K562 (cell line): ENCODE measurements around the gene TTC9C. TPM values are rescaled to one million over a fixed set of nuclear protein-coding genes. Genes with fewer than 3 reads are reported as not detected.

Experiments
- C11orf30 ChIP-seq: fragments of 450-650 bp; IDR thresholded peaks from 2 replicates; pipeline ENCODE4 v1.6.1; 2016; ENCODE audit warnings: low read depth, mild to moderate bottlenecking
- DIDO1 ChIP-seq: fragments of 450-650 bp; IDR thresholded peaks from 2 replicates; pipeline ENCODE4 v1.6.1; 2016; ENCODE audit warnings: low read depth, missing biosample characterization, missing genetic modification characterization
- EGR1 ChIP-seq: fragments of 450-650 bp; conservative IDR thresholded peaks from 2 replicates; pipeline ENCODE4 v1.6.1; 2017; ENCODE audit warnings: mild to moderate bottlenecking
- GATAD2A ChIP-seq: fragments of 450-650 bp; IDR thresholded peaks from 2 replicates; pipeline ENCODE4 v1.6.1; 2017
- HDAC8 ChIP-seq: fragments of 450-650 bp; IDR thresholded peaks from 2 replicates; pipeline ENCODE4 v1.6.1; 2016; ENCODE audit warnings: mild to moderate bottlenecking, missing genetic modification characterization, moderate library complexity, missing compliant biosample characterization
- KAT2B ChIP-seq: IDR thresholded peaks from one replicate; pipeline ENCODE4 v1.6.1; 2012; ENCODE audit warnings: low read depth, mild to moderate bottlenecking, control low read depth, inconsistent platforms, low read length, moderate library complexity
- NEUROD1 ChIP-seq: fragments of 150-350 bp; IDR thresholded peaks from 2 replicates; pipeline ENCODE4 v1.6.1; 2014; ENCODE audit warnings: borderline replicate concordance, low read length, low read depth; ENCODE audit not compliant: partially characterized antibody
- NR2C1 ChIP-seq, 2 experiments: fragments of 450-650 bp; IDR thresholded peaks; 2 replicates each; pipeline ENCODE4 v1.6.1; 2017; ENCODE audit warnings: mild to moderate bottlenecking in 2 of 2, antibody characterized with exemption in 1 of 2, inconsistent platforms in 1 of 2, missing compliant biosample characterization in 1 of 2, missing genetic modification characterization in 1 of 2
- NUFIP1 ChIP-seq: fragments of 450-650 bp; IDR thresholded peaks from 2 replicates; pipeline ENCODE4 v1.6.1; 2018; ENCODE audit not compliant: partially characterized antibody
- POLR2AphosphoS5 ChIP-seq: IDR thresholded peaks from 2 replicates; pipeline ENCODE4 v1.6.1; 2011; ENCODE audit warnings: mild to moderate bottlenecking, low read depth, low read length, moderate library complexity; ENCODE audit not compliant: control insufficient read depth, insufficient read depth
- RCOR1 ChIP-seq, 2 experiments: IDR thresholded peaks; 2 replicates each; pipeline ENCODE4 v1.6.1; 2012; ENCODE audit warnings: low read depth in 2 of 2, low read length in 2 of 2, borderline replicate concordance in 1 of 2, improper control_type of control experiment in 1 of 2
- SP2 ChIP-seq: IDR thresholded peaks from 2 replicates; pipeline ENCODE4 v1.6.1; 2011; ENCODE audit warnings: mild to moderate bottlenecking, low read depth, low read length, moderate library complexity; ENCODE audit not compliant: poor library complexity, severe bottlenecking; ENCODE audit errors: extremely low read depth
- ZC3H4 ChIP-seq: sonication (generic); formaldehyde crosslinking; IDR thresholded peaks from 2 replicates; pipeline ENCODE4 v1.9.0; 2021; ENCODE audit warnings: missing genetic modification reagents, borderline replicate concordance
- polyA plus RNA-seq, 8 experiments: library from polyadenylated mRNA; depleted of rRNA in 4 of 8; stranded (reverse) in 5 of 8; unstranded in 3 of 8; fragments of >200 nt; fragmentation: Nextera tagmentation in 2 of 8; fragmentation: Illumina TruSeq in 1 of 8; extraction: Ambion mirVana in 2 of 8; extraction: Trizol in 1 of 8; gene quantifications; 2 replicates each; pipeline versions ENCODE4 v1.2.1 to v1.2.3, GENCODE V29; 2011 to 2014; ENCODE audit warnings: inconsistent platforms in 1 of 8, missing spikeins in 1 of 8
- total RNA-seq, 7 experiments: library from RNA; depleted of rRNA in 6 of 7; stranded (reverse); fragments of >200 nt in 6 of 7; fragmentation: Illumina TruSeq in 2 of 7; extraction: Trizol in 2 of 7; gene quantifications; 2 replicates each; pipeline versions ENCODE4 v1.2.1 to v1.2.3, GENCODE V29; 2011 to 2021; ENCODE audit warnings: low replicate concordance in 1 of 7
- TF ChIP-seq, protein P1 (sequence below): sonication (generic); formaldehyde crosslinking; IDR thresholded peaks from 2 replicates; pipeline ENCODE4 v1.8.0; 2022; ENCODE audit warnings: missing genetic modification reagents, mild to moderate bottlenecking, borderline replicate concordance
- TF ChIP-seq, protein P2 (sequence below): fragments of 250-450 bp; sonication (Bioruptor Pico); IDR thresholded peaks from 2 replicates; pipeline ENCODE4 v1.5.0; 2022; ENCODE audit warnings: mild to moderate bottlenecking
- TF ChIP-seq, protein P3 (sequence below): IDR thresholded peaks from 2 replicates; pipeline ENCODE4 v1.6.1; 2016; ENCODE audit warnings: missing genetic modification characterization, missing compliant biosample characterization
- TF ChIP-seq, protein P4 (sequence below): fragments of 450-650 bp; IDR thresholded peaks from 2 replicates; pipeline ENCODE4 v1.6.1; 2016; ENCODE audit warnings: mild to moderate bottlenecking

Gene TTC9C
- total and polyA plus RNA-seq, 9 of the 15 experiments (the other 6 are each of a cell fraction or from before 2014, with no cell fraction given), result 32.8 to 59.0 (median 37.1) TPM

DNA sequence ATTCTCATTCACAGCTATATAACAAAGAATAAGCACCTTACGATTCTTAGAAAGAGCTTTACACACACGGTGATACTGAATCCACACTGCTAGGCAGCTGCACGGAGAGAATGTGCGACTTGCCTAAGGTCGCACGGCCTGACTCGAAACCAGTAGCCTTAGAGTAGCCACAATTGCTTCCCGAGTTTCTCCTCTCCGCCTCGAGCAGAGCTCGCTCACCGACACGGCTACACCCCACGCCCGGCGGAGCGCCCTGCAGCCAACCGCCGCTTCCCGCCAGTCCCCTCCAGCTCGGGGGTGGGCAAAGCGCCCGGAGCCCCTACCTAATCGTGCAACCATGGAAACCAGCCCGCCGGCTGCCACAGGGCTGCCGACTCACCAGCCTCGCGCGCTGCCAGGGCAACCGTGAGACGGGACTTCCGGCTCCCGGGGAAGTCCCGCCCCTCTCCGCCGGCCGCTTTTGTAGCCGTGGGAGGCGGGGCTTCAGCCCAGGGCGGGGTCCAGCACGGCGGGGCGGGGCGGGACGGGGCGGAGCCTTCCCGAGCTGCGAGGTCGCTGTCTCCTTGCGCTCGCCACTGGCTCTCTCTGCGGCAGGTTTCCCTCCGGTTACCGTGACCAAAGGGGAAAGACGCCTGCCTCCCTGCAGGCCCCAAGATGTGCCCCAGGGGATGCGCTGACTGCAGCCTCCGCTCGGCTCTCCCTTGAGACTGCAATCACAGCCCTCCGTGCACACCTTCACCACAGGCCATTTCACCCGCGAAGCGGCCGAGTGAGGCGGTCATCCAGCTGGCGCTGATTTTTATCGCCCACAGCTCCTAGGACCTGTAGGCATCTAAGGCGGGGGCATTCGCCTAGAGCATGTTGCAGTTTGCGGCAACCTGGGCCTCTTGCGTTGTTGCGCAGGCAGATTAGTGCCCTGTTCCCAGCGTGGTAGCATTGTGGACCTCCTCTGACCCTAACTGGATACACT is 22.1 kb upstream of the TTC9C start (continued):
- TF ChIP-seq, protein P1, sequence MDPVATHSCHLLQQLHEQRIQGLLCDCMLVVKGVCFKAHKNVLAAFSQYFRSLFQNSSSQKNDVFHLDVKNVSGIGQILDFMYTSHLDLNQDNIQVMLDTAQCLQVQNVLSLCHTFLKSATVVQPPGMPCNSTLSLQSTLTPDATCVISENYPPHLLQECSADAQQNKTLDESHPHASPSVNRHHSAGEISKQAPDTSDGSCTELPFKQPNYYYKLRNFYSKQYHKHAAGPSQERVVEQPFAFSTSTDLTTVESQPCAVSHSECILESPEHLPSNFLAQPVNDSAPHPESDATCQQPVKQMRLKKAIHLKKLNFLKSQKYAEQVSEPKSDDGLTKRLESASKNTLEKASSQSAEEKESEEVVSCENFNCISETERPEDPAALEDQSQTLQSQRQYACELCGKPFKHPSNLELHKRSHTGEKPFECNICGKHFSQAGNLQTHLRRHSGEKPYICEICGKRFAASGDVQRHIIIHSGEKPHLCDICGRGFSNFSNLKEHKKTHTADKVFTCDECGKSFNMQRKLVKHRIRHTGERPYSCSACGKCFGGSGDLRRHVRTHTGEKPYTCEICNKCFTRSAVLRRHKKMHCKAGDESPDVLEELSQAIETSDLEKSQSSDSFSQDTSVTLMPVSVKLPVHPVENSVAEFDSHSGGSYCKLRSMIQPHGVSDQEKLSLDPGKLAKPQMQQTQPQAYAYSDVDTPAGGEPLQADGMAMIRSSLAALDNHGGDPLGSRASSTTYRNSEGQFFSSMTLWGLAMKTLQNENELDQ (CRISPR knock-in tag), result no peak
- TF ChIP-seq EGR1, result no peak
- peak; percentile 68; the same call in 1 of the 2 replicates for TF ChIP-seq POLR2AphosphoS5
- TF ChIP-seq GATAD2A, result peak; percentile 45; the same call in 1 of the 2 replicates
- TF ChIP-seq HDAC8 (tag), result 0 out of 2 replicates have a peak, but pooled peaks have one; percentile 32
- no peak for TF ChIP-seq DIDO1 (tag)
- TF ChIP-seq NUFIP1, result no peak
- no peak for TF ChIP-seq NR2C1 (IDR thresholded peaks at IDR 0.05)
- TF ChIP-seq NR2C1 (tag; IDR thresholded peaks at IDR 0.05), result no peak
- TF ChIP-seq, protein P2, sequence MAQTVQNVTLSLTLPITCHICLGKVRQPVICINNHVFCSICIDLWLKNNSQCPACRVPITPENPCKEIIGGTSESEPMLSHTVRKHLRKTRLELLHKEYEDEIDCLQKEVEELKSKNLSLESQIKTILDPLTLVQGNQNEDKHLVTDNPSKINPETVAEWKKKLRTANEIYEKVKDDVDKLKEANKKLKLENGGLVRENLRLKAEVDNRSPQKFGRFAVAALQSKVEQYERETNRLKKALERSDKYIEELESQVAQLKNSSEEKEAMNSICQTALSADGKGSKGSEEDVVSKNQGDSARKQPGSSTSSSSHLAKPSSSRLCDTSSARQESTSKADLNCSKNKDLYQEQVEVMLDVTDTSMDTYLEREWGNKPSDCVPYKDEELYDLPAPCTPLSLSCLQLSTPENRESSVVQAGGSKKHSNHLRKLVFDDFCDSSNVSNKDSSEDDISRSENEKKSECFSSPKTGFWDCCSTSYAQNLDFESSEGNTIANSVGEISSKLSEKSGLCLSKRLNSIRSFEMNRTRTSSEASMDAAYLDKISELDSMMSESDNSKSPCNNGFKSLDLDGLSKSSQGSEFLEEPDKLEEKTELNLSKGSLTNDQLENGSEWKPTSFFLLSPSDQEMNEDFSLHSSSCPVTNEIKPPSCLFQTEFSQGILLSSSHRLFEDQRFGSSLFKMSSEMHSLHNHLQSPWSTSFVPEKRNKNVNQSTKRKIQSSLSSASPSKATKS (CRISPR knock-in tag), result no peak
- 0 out of 2 replicates have a peak, but pooled peaks have one; percentile 13 for TF ChIP-seq C11orf30
- no peak for TF ChIP-seq KAT2B
- TF ChIP-seq SP2, result peak; percentile 36
- TF ChIP-seq RCOR1 (IDR thresholded peaks at IDR 0.05; ENCODE audit: borderline replicate concordance in 1 of 2, low read depth in 2 of 2, low read length in 2 of 2), result peak in 1 of 2 experiments; percentile 25; a peak in 1 of 4 replicates
- TF ChIP-seq, protein P3, sequence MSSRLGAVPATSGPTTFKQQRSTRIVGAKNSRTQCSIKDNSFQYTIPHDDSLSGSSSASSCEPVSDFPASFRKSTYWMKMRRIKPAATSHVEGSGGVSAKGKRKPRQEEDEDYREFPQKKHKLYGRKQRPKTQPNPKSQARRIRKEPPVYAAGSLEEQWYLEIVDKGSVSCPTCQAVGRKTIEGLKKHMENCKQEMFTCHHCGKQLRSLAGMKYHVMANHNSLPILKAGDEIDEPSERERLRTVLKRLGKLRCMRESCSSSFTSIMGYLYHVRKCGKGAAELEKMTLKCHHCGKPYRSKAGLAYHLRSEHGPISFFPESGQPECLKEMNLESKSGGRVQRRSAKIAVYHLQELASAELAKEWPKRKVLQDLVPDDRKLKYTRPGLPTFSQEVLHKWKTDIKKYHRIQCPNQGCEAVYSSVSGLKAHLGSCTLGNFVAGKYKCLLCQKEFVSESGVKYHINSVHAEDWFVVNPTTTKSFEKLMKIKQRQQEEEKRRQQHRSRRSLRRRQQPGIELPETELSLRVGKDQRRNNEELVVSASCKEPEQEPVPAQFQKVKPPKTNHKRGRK (tag), result no peak
- TF ChIP-seq NEUROD1, result peak; percentile 7
- TF ChIP-seq, protein P4, sequence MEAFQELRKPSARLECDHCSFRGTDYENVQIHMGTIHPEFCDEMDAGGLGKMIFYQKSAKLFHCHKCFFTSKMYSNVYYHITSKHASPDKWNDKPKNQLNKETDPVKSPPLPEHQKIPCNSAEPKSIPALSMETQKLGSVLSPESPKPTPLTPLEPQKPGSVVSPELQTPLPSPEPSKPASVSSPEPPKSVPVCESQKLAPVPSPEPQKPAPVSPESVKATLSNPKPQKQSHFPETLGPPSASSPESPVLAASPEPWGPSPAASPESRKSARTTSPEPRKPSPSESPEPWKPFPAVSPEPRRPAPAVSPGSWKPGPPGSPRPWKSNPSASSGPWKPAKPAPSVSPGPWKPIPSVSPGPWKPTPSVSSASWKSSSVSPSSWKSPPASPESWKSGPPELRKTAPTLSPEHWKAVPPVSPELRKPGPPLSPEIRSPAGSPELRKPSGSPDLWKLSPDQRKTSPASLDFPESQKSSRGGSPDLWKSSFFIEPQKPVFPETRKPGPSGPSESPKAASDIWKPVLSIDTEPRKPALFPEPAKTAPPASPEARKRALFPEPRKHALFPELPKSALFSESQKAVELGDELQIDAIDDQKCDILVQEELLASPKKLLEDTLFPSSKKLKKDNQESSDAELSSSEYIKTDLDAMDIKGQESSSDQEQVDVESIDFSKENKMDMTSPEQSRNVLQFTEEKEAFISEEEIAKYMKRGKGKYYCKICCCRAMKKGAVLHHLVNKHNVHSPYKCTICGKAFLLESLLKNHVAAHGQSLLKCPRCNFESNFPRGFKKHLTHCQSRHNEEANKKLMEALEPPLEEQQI, result no peak
- no peak for TF ChIP-seq ZC3H4 (CRISPR knock-in tag)
